AG04450 (cell line): ENCODE results near the gene MTHFD2. TPM values are rescaled to one million over a fixed set of nuclear protein-coding genes. Genes with fewer than 3 reads are reported as not detected.

Experiments
- CTCF ChIA-PET: fragments of 300-600, 350-600 bp; formaldehyde crosslinking; extraction: SDS; loops from one replicate; lab custom pipeline; 2022; ENCODE audit warnings: antibody characterized with exemption, inconsistent platforms; lab: Charles Lee
- POLR2A ChIA-PET: fragments of 350-600 bp; formaldehyde crosslinking; extraction: SDS; loops from one replicate; lab custom pipeline; 2021; ENCODE audit warnings: antibody characterized with exemption, inconsistent platforms; lab: Yijun Ruan, JAX
- DNase-seq: peaks from one replicate; pipeline ENCODE4 v3.0.0-alpha.2; 2011; ENCODE audit warnings: low read depth, low spot score
- H3K27ac ChIP-seq: one replicate; pipeline ENCODE4 v1.5.1; 2012; ENCODE audit warnings: low read depth, low read length, control low read depth
- H3K27me3 ChIP-seq: one replicate; pipeline ENCODE4 v1.6.0; 2012; ENCODE audit warnings: low read length; ENCODE audit not compliant: control insufficient read depth, insufficient read depth
- H3K4me3 ChIP-seq: 2 replicates; pipeline ENCODE4 v1.5.1; 2011; ENCODE audit warnings: mild to moderate bottlenecking, low read depth, low read length, control low read depth
- H3K9me3 ChIP-seq: 2 replicates; pipeline ENCODE4 v1.5.1; 2012; ENCODE audit warnings: low read length; ENCODE audit not compliant: control insufficient read depth, insufficient read depth
- CTCF ChIP-seq: IDR thresholded peaks from 2 replicates; pipeline ENCODE4 v1.5.1; 2011; ENCODE audit warnings: low read depth, low read length, control low read depth, inconsistent platforms
- polyA plus RNA-seq: library from polyadenylated mRNA; depleted of rRNA; stranded (reverse); fragments of >200 nt; gene quantifications from 2 replicates; pipeline ENCODE4 v1.2.3, GENCODE V29; 2011

MTHFD2 gene
- polyA plus RNA-seq, 1 experiment, result 299 TPM

GRCh38 chr2:74155830-74156229 lies 42.6 kb upstream of the MTHFD2 start:
- no peak for DNase-seq
- ChIA-PET CTCF (interaction anchor here (2.7 kb wide), 1 partner anchor 332 kb away, joined by 16 read pairs; no protein-coding TSS in a partner anchor), POLR2A (no interaction called here)
- H3K27me3 ChIP-seq, result no peaks in the 10 kb centered on the region
- no peaks in the 10 kb centered on the region for H3K9me3 ChIP-seq
- H3K4me3 ChIP-seq, result no peak overlapping the region
- H3K27ac ChIP-seq, result no peak overlapping the region
- TF ChIP-seq CTCF, result no peak

- Histone ChIP-seq H3K9me3 (no peaks in the 10 kb centered on the region), H3K4me3 (no peak overlapping the region), H3K27ac (no peak overlapping the region), H3K27me3 (no peaks in the 10 kb centered on the region)
- no peak for DNase-seq
- POLR2A ChIA-PET, result no interaction called here
- no peak for TF ChIP-seq CTCF
- CTCF ChIA-PET, result interaction anchor here (1.0 kb wide), 1 partner anchor 15 kb away, joined by 4 read pairs; the partner anchor contains the start of gene BOLA3
Measured at GRCh38 chr2:74162951-74163350, 35.5 kb upstream of the MTHFD2 start.

GRCh38 chr2:74164761-74165160 lies 33.7 kb upstream of the MTHFD2 start:
- TF ChIP-seq CTCF, result no peak

GRCh38 chr2:74168739-74169138 lies 29.7 kb upstream of the MTHFD2 start:
- CTCF ChIA-PET, result interaction anchor here (1.0 to 1.4 kb wide), 3 partner anchors 11 to 22 kb away, joined by 5 read pairs; partner anchors contain the start of gene BOLA3
- H3K27me3 ChIP-seq, result no peaks in the 10 kb centered on the region
- POLR2A ChIA-PET, result interaction anchor here (2.9 kb wide), 1 partner anchor 10 kb away, joined by 9 read pairs; the partner anchor contains the start of gene MOB1A

More at GRCh38 chr2:74164761-74165160, 33.7 kb upstream of the MTHFD2 start:
- ChIA-PET CTCF (no interaction called here), POLR2A (no interaction called here)
- Histone ChIP-seq H3K4me3 (no peak overlapping the region), H3K27me3 (no peaks in the 10 kb centered on the region), H3K27ac (no peak overlapping the region), H3K9me3 (no peaks in the 10 kb centered on the region)
- no peak for DNase-seq

More at GRCh38 chr2:74168739-74169138, 29.7 kb upstream of the MTHFD2 start:
- no peak for DNase-seq
- TF ChIP-seq CTCF, result no peak
- Histone ChIP-seq H3K4me3 (no peak overlapping the region), H3K27ac (no peak overlapping the region), H3K9me3 (no peaks in the 10 kb centered on the region)
